Measurements from ENCODE around the gene ADH7.
"Not testable (repeated sequence)": the region's sequence is repeated elsewhere in the genome, so short reads cannot be mapped to it uniquely, and the experiment has no call there.

ADH7 gene

DNA sequence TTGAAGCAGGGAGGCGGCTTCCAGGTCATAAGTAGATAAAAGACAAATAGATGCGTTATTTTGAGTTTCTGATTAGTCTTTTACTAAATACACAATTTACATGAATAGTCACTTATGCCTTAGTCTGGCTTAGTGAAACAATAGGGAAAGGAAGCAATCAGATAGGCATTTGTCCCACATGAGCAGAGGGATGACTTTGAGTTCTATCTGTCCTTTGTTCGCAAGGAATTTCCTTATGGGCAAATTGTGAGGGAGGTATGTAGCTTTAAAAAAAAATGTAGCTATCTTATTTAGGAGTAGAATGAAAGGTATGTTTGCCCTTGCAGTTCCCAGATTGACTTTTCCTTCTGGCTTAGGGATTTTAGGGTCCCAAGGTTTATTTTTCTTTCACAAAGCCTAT is 56.3 kb downstream of the ADH7 start:
- no peaks in the 10 kb centered on the region for H3K9me3 ChIP-seq (ENCODE audit: control insufficient read depth in 1 of 2, low read length in 2 of 2)
- H3K4me3 ChIP-seq (ENCODE audit: low read depth in 1 of 2, low read length in 2 of 2), result no peak overlapping the region
- no peak overlapping the region for H3K27ac ChIP-seq (ENCODE audit: low read length)
- H3K4me1 ChIP-seq (ENCODE audit: control insufficient read depth in 1 of 2, insufficient read depth in 2 of 2, low read length in 2 of 2), result no peaks in the 10 kb centered on the region
- no peaks in the 10 kb centered on the region for H3K36me3 ChIP-seq (ENCODE audit: control insufficient read depth in 1 of 2, insufficient read depth in 2 of 2, low read length in 2 of 2)
- no peaks in the 10 kb centered on the region for H3K27me3 ChIP-seq (ENCODE audit: low read depth, low read length)

DNA sequence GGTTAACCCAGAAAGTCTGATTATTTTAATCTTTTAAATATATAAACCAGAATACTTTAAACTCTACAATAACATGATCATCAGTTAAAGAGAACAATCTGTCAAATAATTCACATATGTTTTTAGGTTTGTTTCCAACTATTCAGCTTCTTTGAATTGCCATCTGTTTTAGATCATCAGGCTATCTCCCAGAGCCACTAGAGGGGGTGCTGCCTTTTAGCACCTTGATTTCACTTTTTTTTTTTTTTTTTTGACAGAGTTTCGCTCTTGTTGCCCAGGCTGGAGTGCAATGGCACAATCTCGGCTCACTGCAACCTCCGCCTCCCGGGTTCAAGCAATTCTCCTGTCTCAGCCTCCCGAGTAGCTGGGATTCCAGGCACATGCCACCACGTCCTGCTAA is 57.8 kb downstream of the ADH7 start:
- not testable (repeated sequence) for H3K9me3 ChIP-seq (ENCODE audit: control insufficient read depth in 1 of 2, low read length in 2 of 2); H3K4me3 ChIP-seq (ENCODE audit: low read depth in 1 of 2, low read length in 2 of 2); H3K27me3 ChIP-seq (ENCODE audit: low read depth, low read length); H3K36me3 ChIP-seq (ENCODE audit: control insufficient read depth in 1 of 2, insufficient read depth in 2 of 2, low read length in 2 of 2); H3K4me1 ChIP-seq (ENCODE audit: control insufficient read depth in 1 of 2, insufficient read depth in 2 of 2, low read length in 2 of 2); H3K27ac ChIP-seq (ENCODE audit: low read length)

DNA sequence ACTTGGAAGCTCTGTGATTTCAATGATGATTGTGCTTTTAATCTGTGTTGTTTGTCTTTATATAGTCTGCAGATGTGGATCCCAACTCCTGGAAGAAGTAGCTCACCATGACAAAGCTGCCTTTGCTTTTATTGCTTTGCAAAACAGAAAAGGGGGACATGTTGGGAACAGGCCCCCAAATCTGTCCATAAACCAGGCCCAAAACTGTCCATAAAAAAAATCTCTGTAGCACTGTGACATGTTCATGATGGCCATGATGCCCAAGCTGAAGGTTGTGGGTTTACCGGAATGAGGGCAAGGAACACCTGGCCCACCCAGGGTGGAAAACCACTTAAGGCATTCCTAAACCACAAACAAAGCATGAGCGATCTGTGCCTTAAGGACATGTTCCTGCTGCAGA is 62.7 kb downstream of the ADH7 start:
- not testable (repeated sequence) for H3K27ac ChIP-seq (ENCODE audit: low read length); H3K9me3 ChIP-seq (ENCODE audit: control insufficient read depth in 1 of 2, low read length in 2 of 2); H3K36me3 ChIP-seq (ENCODE audit: control insufficient read depth in 1 of 2, insufficient read depth in 2 of 2, low read length in 2 of 2); H3K27me3 ChIP-seq (ENCODE audit: low read depth, low read length); H3K4me3 ChIP-seq (ENCODE audit: low read depth in 1 of 2, low read length in 2 of 2); H3K4me1 ChIP-seq (ENCODE audit: control insufficient read depth in 1 of 2, insufficient read depth in 2 of 2, low read length in 2 of 2)

DNA sequence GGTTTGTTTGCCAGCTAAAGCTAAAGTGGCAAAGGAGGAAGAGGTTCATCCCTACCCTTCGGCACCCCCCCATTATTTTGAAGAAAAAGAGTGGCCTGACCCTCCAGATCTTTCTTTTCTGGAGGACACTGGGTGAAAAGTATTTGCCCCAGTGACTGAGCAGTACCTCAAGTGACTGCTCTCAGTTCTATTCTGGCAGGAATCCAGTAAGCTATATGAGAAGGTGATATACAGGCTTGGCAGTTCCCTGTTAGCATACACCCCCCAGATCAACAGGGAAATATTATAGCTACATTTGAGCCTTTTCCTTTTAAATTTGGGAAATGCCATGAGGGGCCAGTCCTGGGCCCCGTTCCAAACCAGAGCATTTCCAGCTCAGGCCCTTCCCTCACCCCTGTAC is 67.3 kb downstream of the ADH7 start:
- not testable (repeated sequence) for H3K9me3 ChIP-seq (ENCODE audit: control insufficient read depth in 1 of 2, low read length in 2 of 2); H3K27ac ChIP-seq (ENCODE audit: low read length); H3K4me3 ChIP-seq (ENCODE audit: low read depth in 1 of 2, low read length in 2 of 2); H3K27me3 ChIP-seq (ENCODE audit: low read depth, low read length); H3K4me1 ChIP-seq (ENCODE audit: control insufficient read depth in 1 of 2, insufficient read depth in 2 of 2, low read length in 2 of 2); H3K36me3 ChIP-seq (ENCODE audit: control insufficient read depth in 1 of 2, insufficient read depth in 2 of 2, low read length in 2 of 2)

DNA sequence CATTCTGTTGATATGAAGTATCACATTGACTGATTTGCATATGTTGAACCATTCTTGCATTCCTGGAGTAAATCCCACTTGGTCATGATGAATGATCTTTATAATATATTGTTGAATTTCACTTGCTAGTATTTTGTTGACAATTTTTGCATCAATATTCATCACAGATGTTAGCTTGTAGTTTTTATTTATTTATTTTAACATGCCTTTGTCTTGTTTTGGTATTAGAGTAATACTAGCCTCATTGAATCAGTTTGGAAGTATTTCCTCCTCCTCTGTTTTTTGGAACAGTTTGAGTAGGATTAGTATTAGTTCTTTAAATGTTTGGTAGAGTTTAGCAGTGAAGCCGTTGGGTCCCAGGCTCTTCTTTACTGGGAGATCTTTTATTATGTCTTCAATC is 68.7 kb downstream of the ADH7 start:
- H3K36me3 ChIP-seq (ENCODE audit: control insufficient read depth in 1 of 2, insufficient read depth in 2 of 2, low read length in 2 of 2), result no peaks in the 10 kb centered on the region
- no peaks in the 10 kb centered on the region for H3K4me1 ChIP-seq (ENCODE audit: control insufficient read depth in 1 of 2, insufficient read depth in 2 of 2, low read length in 2 of 2)
- no peak overlapping the region for H3K27ac ChIP-seq (ENCODE audit: low read length)
- H3K27me3 ChIP-seq (ENCODE audit: low read depth, low read length), result no peaks in the 10 kb centered on the region
- H3K4me3 ChIP-seq (ENCODE audit: low read depth in 1 of 2, low read length in 2 of 2), result no peak overlapping the region
- H3K9me3 ChIP-seq (ENCODE audit: control insufficient read depth in 1 of 2, low read length in 2 of 2), result no peaks in the 10 kb centered on the region

DNA sequence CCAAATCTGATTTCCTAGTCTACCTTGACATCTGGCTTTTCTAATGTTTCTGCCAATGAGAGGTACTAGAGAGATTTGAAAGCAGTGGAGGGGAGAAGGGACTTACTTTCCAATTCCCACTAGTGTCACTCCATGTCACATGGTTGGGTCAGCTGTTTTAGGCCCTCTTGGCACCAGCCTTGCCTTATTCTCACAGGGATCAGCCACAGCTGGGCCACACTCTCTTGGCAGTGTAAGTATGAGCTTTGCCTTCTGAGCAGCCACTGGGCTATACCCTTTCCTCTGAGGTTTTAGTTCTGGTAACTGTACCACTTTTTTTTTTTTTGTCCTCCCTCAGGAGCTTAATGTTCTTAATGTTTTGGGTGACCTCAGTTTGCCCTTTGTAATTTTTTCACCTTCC is 72.4 kb downstream of the ADH7 start:
- H3K9me3 ChIP-seq (ENCODE audit: control insufficient read depth in 1 of 2, low read length in 2 of 2), result no peaks in the 10 kb centered on the region
- H3K27ac ChIP-seq (ENCODE audit: low read length), result no peak overlapping the region
- no peak overlapping the region for H3K4me3 ChIP-seq (ENCODE audit: low read depth in 1 of 2, low read length in 2 of 2)
- no peaks in the 10 kb centered on the region for H3K27me3 ChIP-seq (ENCODE audit: low read depth, low read length)
- H3K4me1 ChIP-seq (ENCODE audit: control insufficient read depth in 1 of 2, insufficient read depth in 2 of 2, low read length in 2 of 2), result no peaks in the 10 kb centered on the region
- H3K36me3 ChIP-seq (ENCODE audit: control insufficient read depth in 1 of 2, insufficient read depth in 2 of 2, low read length in 2 of 2), result no peaks in the 10 kb centered on the region

All from muscle layer of duodenum (tissue), 2 donors.